Endodermal cell (in vitro differentiated cells): ENCODE data around the gene RHOT2. TPM values are rescaled to one million over a fixed set of nuclear protein-coding genes. Genes with fewer than 3 reads are reported as not detected.

Source experiments
- DNase-seq: peaks from one replicate; pipeline ENCODE4 v3.0.0-alpha.2; 2017
- H3K27ac ChIP-seq: 2 replicates; pipeline ENCODE4 v1.5.1; 2013; ENCODE audit warnings: mild to moderate bottlenecking, low read depth, low read length, moderate library complexity
- H3K27me3 ChIP-seq: 2 replicates; pipeline ENCODE4 v1.6.1; 2013; ENCODE audit warnings: mild to moderate bottlenecking, low read length, moderate library complexity; ENCODE audit not compliant: insufficient read depth, control insufficient read depth, poor library complexity, severe bottlenecking
- H3K36me3 ChIP-seq: 2 replicates; pipeline ENCODE4 v1.7.0; 2013; ENCODE audit warnings: mild to moderate bottlenecking, low read length, moderate library complexity; ENCODE audit not compliant: control insufficient read depth, insufficient read depth
- H3K4me1 ChIP-seq: one replicate; pipeline ENCODE4 v1.7.0; 2013; ENCODE audit warnings: low read length; ENCODE audit not compliant: control insufficient read depth, insufficient read depth
- H3K4me3 ChIP-seq: 2 replicates; pipeline ENCODE4 v1.5.1; 2013; ENCODE audit warnings: mild to moderate bottlenecking, low read length, moderate library complexity
- H3K9ac ChIP-seq: 2 replicates; pipeline ENCODE4 v1.6.1; 2013; ENCODE audit warnings: mild to moderate bottlenecking, low read length, moderate library complexity; ENCODE audit not compliant: poor library complexity, severe bottlenecking; ENCODE audit errors: extremely low read depth
- H3K9me3 ChIP-seq: 2 replicates; pipeline ENCODE4 v1.6.1; 2013; ENCODE audit warnings: mild to moderate bottlenecking, low read length, moderate library complexity; ENCODE audit not compliant: control insufficient read depth
- H3K27ac Mint-ChIP-seq: 2 replicates; pipeline ENCODE4 v1.8.0; 2020; ENCODE audit warnings: mixed read lengths
- H3K27me3 Mint-ChIP-seq: 2 replicates; pipeline ENCODE4 v1.8.0; 2021; ENCODE audit warnings: mild to moderate bottlenecking, mixed read lengths; ENCODE audit not compliant: insufficient read depth
- H3K36me3 Mint-ChIP-seq: 2 replicates; pipeline ENCODE4 v1.8.0; 2020; ENCODE audit warnings: low read depth, mixed read lengths
- H3K4me1 Mint-ChIP-seq: 2 replicates; pipeline ENCODE4 v1.8.0; 2020; ENCODE audit warnings: mixed read lengths
- H3K4me3 Mint-ChIP-seq: 2 replicates; pipeline ENCODE4 v1.8.0; 2020; ENCODE audit warnings: mild to moderate bottlenecking, moderate library complexity, mixed read lengths
- H3K9me3 Mint-ChIP-seq: 2 replicates; pipeline ENCODE4 v1.8.0; 2020; ENCODE audit warnings: mild to moderate bottlenecking, mixed read lengths
- WGBS, 2 experiments: methylation state at CpG; one replicate each; pipeline versions ENCODE4 v1.1.5 to v1.1.7; 2013; ENCODE audit warnings: missing lambda C conversion rate in 2 of 2, mixed read lengths in 1 of 2; ENCODE audit not compliant: insufficient coverage in 1 of 2, insufficient read length in 1 of 2; 5-methylcytosine and 5-hydroxymethylcytosine counted together
- total RNA-seq, 2 donors: library from RNA; stranded (reverse); fragmentation: NEBNext Ultra II Directional in 1 of 2; extraction: Animal tissue kit (Norgen Biotek cat#: 25700) in 1 of 2; gene quantifications; 2 replicates in 1 of 2; 3 replicates in 1 of 2; pipeline ENCODE4 v1.2.1, GENCODE V29; 2021
- TF ChIP-seq, protein P1 (sequence below): fragments of 200-600 bp; sonication (generic); conservative IDR thresholded peaks from 2 replicates; pipeline ENCODE4 v1.5.0; 2021; ENCODE audit warnings: antibody characterized with exemption, mild to moderate bottlenecking

Gene RHOT2
- total RNA-seq, 2 donors from 2014 or later = 180 to 193 TPM

DNA sequence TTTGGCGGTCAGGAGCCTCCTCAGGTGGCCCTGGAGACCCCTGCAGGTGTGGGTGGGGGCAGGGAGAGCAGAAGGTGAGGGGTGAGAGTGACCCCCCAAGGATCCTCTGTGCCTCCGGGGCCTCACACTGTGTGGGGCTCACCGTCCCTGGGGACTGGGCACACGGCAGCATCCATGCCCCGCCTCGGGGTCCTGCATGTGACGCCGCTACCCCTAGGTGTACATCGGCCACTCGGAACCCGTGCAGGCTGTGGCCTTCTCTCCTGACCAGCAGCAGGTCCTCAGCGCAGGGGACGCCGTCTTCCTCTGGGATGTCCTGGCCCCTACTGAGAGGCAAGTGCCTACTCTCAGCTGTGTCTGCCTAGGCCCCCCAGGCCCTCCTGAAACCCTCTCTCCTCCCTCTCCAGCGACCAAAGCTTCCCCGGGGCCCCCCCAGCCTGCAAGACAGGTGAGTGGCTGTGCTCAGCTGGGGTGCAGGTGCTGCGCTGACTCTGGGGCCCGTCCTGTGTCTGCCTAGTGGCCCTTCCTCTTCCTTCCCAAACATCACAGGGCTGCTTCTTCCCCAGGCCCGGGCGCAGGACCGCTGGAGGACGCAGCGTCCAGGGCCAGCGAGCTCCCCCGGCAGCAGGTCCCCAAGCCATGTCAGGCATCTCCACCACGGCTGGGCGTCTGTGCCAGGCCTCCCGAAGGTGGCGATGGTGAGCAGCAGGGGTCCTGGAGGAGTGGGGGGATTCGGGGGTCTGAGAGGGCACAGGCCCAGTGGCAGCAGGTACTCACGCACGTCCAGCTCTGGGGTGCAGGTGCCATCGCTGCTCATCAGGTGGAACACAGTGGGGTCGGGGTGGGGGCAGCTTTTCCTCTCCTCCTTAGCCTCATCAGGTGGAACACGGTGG, 9.0 kb upstream of the RHOT2 start:
- Histone ChIP-seq H3K27me3 (no peaks in the 10 kb centered on the region), H3K9me3 (no peaks in the 10 kb centered on the region), H3K36me3 (no peaks in the 10 kb centered on the region), H3K4me3 (no peak overlapping the region), H3K9ac (no peak overlapping the region), H3K27ac (no peak overlapping the region), H3K4me1 (no peaks in the 10 kb centered on the region)
- no peak for DNase-seq
- WGBS, 2 experiments = 92% methylated on average over 20 to 35 of the region's 35 CpGs
- TF ChIP-seq, protein P1, sequence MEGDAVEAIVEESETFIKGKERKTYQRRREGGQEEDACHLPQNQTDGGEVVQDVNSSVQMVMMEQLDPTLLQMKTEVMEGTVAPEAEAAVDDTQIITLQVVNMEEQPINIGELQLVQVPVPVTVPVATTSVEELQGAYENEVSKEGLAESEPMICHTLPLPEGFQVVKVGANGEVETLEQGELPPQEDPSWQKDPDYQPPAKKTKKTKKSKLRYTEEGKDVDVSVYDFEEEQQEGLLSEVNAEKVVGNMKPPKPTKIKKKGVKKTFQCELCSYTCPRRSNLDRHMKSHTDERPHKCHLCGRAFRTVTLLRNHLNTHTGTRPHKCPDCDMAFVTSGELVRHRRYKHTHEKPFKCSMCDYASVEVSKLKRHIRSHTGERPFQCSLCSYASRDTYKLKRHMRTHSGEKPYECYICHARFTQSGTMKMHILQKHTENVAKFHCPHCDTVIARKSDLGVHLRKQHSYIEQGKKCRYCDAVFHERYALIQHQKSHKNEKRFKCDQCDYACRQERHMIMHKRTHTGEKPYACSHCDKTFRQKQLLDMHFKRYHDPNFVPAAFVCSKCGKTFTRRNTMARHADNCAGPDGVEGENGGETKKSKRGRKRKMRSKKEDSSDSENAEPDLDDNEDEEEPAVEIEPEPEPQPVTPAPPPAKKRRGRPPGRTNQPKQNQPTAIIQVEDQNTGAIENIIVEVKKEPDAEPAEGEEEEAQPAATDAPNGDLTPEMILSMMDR = no peak
- H3K27ac Mint-ChIP-seq = no peak overlapping the region
- peaks cover 3% of the 10 kb centered on the region for H3K4me1 Mint-ChIP-seq
- H3K4me3 Mint-ChIP-seq = no peak overlapping the region
- H3K36me3 Mint-ChIP-seq = peaks cover 7% of the 10 kb centered on the region
- H3K9me3 Mint-ChIP-seq = no peaks in the 10 kb centered on the region
- no peaks in the 10 kb centered on the region for H3K27me3 Mint-ChIP-seq

DNA sequence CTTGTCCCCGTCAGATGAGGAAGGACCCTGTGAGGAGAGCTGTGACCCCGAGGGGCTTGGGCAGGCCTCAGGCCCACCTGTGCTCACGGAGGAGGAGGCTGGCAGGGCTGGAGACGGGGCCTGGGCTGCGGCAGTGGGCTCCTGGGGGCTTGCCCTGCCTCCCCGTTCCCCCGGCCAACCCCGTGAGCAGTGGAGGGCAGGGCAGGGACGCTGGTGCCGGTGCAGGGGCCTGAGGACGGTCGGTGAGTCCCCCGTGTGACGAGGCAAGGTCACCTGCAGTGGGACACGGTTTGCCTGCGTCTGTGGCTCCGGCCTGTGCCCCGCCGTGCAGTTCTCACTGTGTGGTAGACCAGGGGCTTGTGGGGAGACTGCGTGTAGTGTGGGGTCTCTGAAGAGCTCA, 8.3 kb upstream of the RHOT2 start:
- DNase-seq = no peak
- Histone ChIP-seq H3K27ac (no peak overlapping the region), H3K36me3 (no peaks in the 10 kb centered on the region), H3K4me3 (no peak overlapping the region), H3K9ac (no peak overlapping the region), H3K27me3 (no peaks in the 10 kb centered on the region), H3K4me1 (no peaks in the 10 kb centered on the region), H3K9me3 (no peaks in the 10 kb centered on the region)
- no peaks in the 10 kb centered on the region for H3K9me3 Mint-ChIP-seq
- WGBS, 2 experiments = 92 to 94% methylated on average over 8 to 20 of the region's 20 CpGs
- TF ChIP-seq, protein P1 = no peak
- no peak overlapping the region for H3K4me3 Mint-ChIP-seq
- H3K27ac Mint-ChIP-seq = no peak overlapping the region
- H3K27me3 Mint-ChIP-seq = no peaks in the 10 kb centered on the region
- H3K36me3 Mint-ChIP-seq = peaks cover 8% of the 10 kb centered on the region
- H3K4me1 Mint-ChIP-seq = peaks cover 3% of the 10 kb centered on the region

DNA sequence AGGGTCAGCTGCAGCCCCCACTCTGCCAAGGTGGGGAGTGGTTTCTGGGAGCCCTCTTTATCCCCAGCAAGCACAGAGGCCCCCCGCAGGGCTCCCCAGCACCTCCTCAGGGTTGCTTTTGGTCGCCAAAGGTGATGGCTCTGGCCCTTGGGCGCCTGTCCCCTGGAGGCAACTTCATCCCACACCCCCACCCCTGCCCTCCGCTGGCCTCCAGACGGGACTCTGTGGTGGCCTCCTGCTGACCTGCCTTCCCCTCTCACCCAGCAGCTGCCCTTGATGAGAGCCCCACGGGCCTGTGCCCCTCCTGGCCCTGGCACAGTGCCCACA, 7.8 kb upstream of the RHOT2 start:
- Histone ChIP-seq H3K9me3 (no peaks in the 10 kb centered on the region), H3K36me3 (no peaks in the 10 kb centered on the region), H3K4me3 (no peak overlapping the region), H3K9ac (no peak overlapping the region), H3K4me1 (no peaks in the 10 kb centered on the region), H3K27me3 (no peaks in the 10 kb centered on the region), H3K27ac (no peak overlapping the region)
- 88 to 97% methylated on average over 5 to 6 of the region's 6 CpGs for WGBS, 2 experiments
- Mint-ChIP-seq H3K9me3 (no peaks in the 10 kb centered on the region), H3K36me3 (peaks cover 8% of the 10 kb centered on the region), H3K4me1 (peaks cover 3% of the 10 kb centered on the region), H3K4me3 (no peak overlapping the region), H3K27ac (no peak overlapping the region), H3K27me3 (no peaks in the 10 kb centered on the region)
- no peak for DNase-seq
- TF ChIP-seq, protein P1 = no peak
